Pancreas (tissue), 10 donors: ENCODE results near the gene GASK1A. TPM values are rescaled to one million over a fixed set of nuclear protein-coding genes. Genes with fewer than 3 reads are reported as not detected.
A peak's percentile ranks its signal among the peaks of the same experiment; 100 is the strongest.

ENCODE experiments used
- ATAC-seq, 4 donors: fragments of 200-7000 bp; cut with Tn5 transposase; one replicate each; pipeline versions ENCODE4 v1.8.0 to v1.9.1; 2020; ENCODE audit warnings: mild to moderate bottlenecking in 4 of 4, moderate library complexity in 4 of 4
- DNase-seq, 6 donors: peaks; one replicate each; pipeline ENCODE4 v3.0.0-alpha.2; 2020
- FAIRE-seq: peaks from 2 replicates; lab custom pipeline; 2012; peaks lifted over from hg19 to GRCh38; lab: Jason Lieb, UNC
- H3K27ac ChIP-seq, 4 donors: fragments of 200-600 bp; sonication (generic); 1 replicate in 3 of 4; 2 replicates in 1 of 4; pipeline versions ENCODE4 v1.5.0 to v1.8.0; 2020
- H3K27me3 ChIP-seq, 4 donors: fragments of 200-600 bp; one replicate each; pipeline ENCODE4 v1.8.0; 2021
- H3K36me3 ChIP-seq, 3 donors: fragments of 200-600 bp; sonication (generic) in 1 of 3; one replicate each; pipeline versions ENCODE4 v1.5.0 to v1.8.0; 2020 to 2021
- H3K4me1 ChIP-seq, 3 donors: fragments of 200-600 bp; one replicate each; pipeline ENCODE4 v1.8.0; 2021
- H3K4me3 ChIP-seq, 4 donors: fragments of 200-600 bp; sonication (generic) in 2 of 4; one replicate each; pipeline versions ENCODE4 v1.5.0 to v1.8.0; 2020 to 2021
- H3K9me3 ChIP-seq, 4 donors: fragments of 200-600 bp; one replicate each; pipeline ENCODE4 v1.8.0; 2021
- CTCF ChIP-seq, 4 donors: fragments of 200-600 bp; sonication (generic) in 3 of 4; IDR thresholded peaks; one replicate each; pipeline versions ENCODE4 v1.5.0 to v1.8.0; 2021; ENCODE audit warnings: antibody characterized with exemption in 4 of 4
- WGBS, 2 donors: extraction: QIAGEN DNeasy Blood & Tissue Kit; methylation state at CpG; one replicate each; pipeline ENCODE4 v1.1.7; 2013; 5-methylcytosine and 5-hydroxymethylcytosine counted together
- intact Hi-C, 3 donors: fragments of 100-400 bp; cut with DNase I; formaldehyde crosslinking; loops; one replicate each; pipeline versions ENCODE4 v1.11.1 to v1.14.2; 2022
- polyA plus RNA-seq, 2 donors: library from polyadenylated mRNA; stranded (reverse); fragments of 200-250 nt; gene quantifications; one replicate each; pipeline ENCODE4 v1.2.3, GENCODE V29; 2013
- total RNA-seq, 6 donors: library from RNA; stranded (reverse); fragmentation: NEBNext Ultra II Directional in 4 of 6; extraction: Animal tissue kit (Norgen Biotek cat#: 25700) in 4 of 6; gene quantifications; one replicate each; pipeline versions ENCODE4 v1.2.1 to v1.2.4, GENCODE V29; 2021 to 2023
- donor health status: healthy with polysubstance abuse.
- donor health status: DM: no; HTN: no; CAD: no; lungs with moderate emphysema.
- donor health status: DM: no; HTN: no; CAD: no.
- donor health status: control.
- donor health status: control.
- donor health status: Bipolar disorder and iron deficiency.
- donor health status: DM: yes; HTN: yes; CAD: no.
- donor health status: DM: no; HTN: no; CAD: no.
- donor health status: DM: no; HTN: no; CAD: no.
- donor health status: DM: yes; HTN: yes; CAD: no.

The GASK1A gene
- total and polyA plus RNA-seq, 8 donors: 1.2 to 5.8 (median 1.8) TPM

GRCh38 chr3:43091481-43091880, 112.4 kb downstream of the GASK1A start:
- Histone ChIP-seq H3K27me3 (no peaks in the 10 kb centered on the region), H3K27ac (no peak overlapping the region), H3K36me3 (no peaks in the 10 kb centered on the region), H3K9me3 (no peaks in the 10 kb centered on the region), H3K4me1 (peaks cover 0 to 3% (median 0%) of the 10 kb centered on the region in 3 donors), H3K4me3 (no peak overlapping the region)
- TF ChIP-seq CTCF (IDR thresholded peaks at IDR 0.05): no peak
- FAIRE-seq (no peak), DNase-seq (no peak), ATAC-seq (no peak)
- intact Hi-C loops: no loop called here
- 97% methylated on average over 4 of the region's 4 CpGs for WGBS, 2 donors

- DNase-seq: no peak
- FAIRE-seq: no peak
- peaks cover 0 to 3% (median 0%) of the 10 kb centered on the region in 3 donors for H3K4me1 ChIP-seq
- H3K4me3 ChIP-seq: no peak overlapping the region
- no peak for ATAC-seq
- WGBS, 2 donors: 80 to 92% methylated on average over 1 of the region's 1 CpG
- TF ChIP-seq CTCF (IDR thresholded peaks at IDR 0.05): no peak
- no peaks in the 10 kb centered on the region for H3K9me3 ChIP-seq
- H3K36me3 ChIP-seq: no peaks in the 10 kb centered on the region
- H3K27ac ChIP-seq: no peak overlapping the region
- intact Hi-C loops: no loop called here
- H3K27me3 ChIP-seq: no peaks in the 10 kb centered on the region
Measured at GRCh38 chr3:43093006-43093405, 113.9 kb downstream of the GASK1A start.

GRCh38 chr3:43093974-43094373, 114.9 kb downstream of the GASK1A start:
- 93% methylated on average over 2 of the region's 2 CpGs for WGBS, 2 donors
- no peak overlapping the region for H3K4me3 ChIP-seq
- peaks cover 0 to 3% (median 0%) of the 10 kb centered on the region in 3 donors for H3K4me1 ChIP-seq
- no peak overlapping the region for H3K27ac ChIP-seq
- H3K36me3 ChIP-seq: no peaks in the 10 kb centered on the region
- no peak for TF ChIP-seq CTCF (IDR thresholded peaks at IDR 0.05)
- intact Hi-C loops: no loop called here
- H3K9me3 ChIP-seq: no peaks in the 10 kb centered on the region
- no peak for DNase-seq
- no peak for FAIRE-seq
- no peaks in the 10 kb centered on the region for H3K27me3 ChIP-seq
- ATAC-seq: no peak

GRCh38 chr3:43094381-43094780, 115.3 kb downstream of the GASK1A start:
- no peak for TF ChIP-seq CTCF (IDR thresholded peaks at IDR 0.05)
- no peak overlapping the region for H3K4me3 ChIP-seq
- H3K27me3 ChIP-seq: no peaks in the 10 kb centered on the region
- H3K4me1 ChIP-seq: peaks cover 0 to 3% (median 0%) of the 10 kb centered on the region in 3 donors
- H3K36me3 ChIP-seq: no peaks in the 10 kb centered on the region
- no peak overlapping the region for H3K27ac ChIP-seq
- FAIRE-seq (no peak), ATAC-seq (no peak), DNase-seq (no peak)
- intact Hi-C loops: no loop called here
- WGBS, 2 donors: 94 to 95% methylated on average over 2 of the region's 2 CpGs
- H3K9me3 ChIP-seq: no peaks in the 10 kb centered on the region

- intact Hi-C loops: no loop called here
- no peak for FAIRE-seq
- H3K27ac ChIP-seq: no peak overlapping the region
- H3K9me3 ChIP-seq: no peaks in the 10 kb centered on the region
- TF ChIP-seq CTCF (IDR thresholded peaks at IDR 0.05): no peak
- no peaks in the 10 kb centered on the region for H3K36me3 ChIP-seq
- H3K27me3 ChIP-seq: no peaks in the 10 kb centered on the region
- H3K4me1 ChIP-seq: peaks cover 0 to 3% (median 0%) of the 10 kb centered on the region in 3 donors
- no peak for DNase-seq
- peak in 1 of 4 donors; percentile 44 for ATAC-seq
- WGBS, 2 donors: 79 to 82% methylated on average over 4 of the region's 4 CpGs
- no peak overlapping the region for H3K4me3 ChIP-seq
Measured at GRCh38 chr3:43094851-43095250, 115.7 kb downstream of the GASK1A start.
